WI38 (cell line): ENCODE data around the gene TLR9.

Experiments used
- H3K4me3 ChIP-seq: 2 replicates; pipeline ENCODE4 v1.5.1; 2011; ENCODE audit warnings: low read depth, mild to moderate bottlenecking, control low read depth, low read length
- CTCF ChIP-seq: IDR thresholded peaks from 2 replicates; pipeline ENCODE4 v1.5.1; 2012; ENCODE audit warnings: low read depth, mild to moderate bottlenecking, control low read depth, low read length

TLR9 gene

GRCh38 chr3:52211268-52211891, 14.1 kb downstream of the TLR9 start:
- no peak for TF ChIP-seq CTCF
- H3K4me3 ChIP-seq, result no peak overlapping the region

GRCh38 chr3:52210550-52211046, 14.8 kb downstream of the TLR9 start:
- TF ChIP-seq CTCF, result no peak
- H3K4me3 ChIP-seq, result no peak overlapping the region

DNA sequence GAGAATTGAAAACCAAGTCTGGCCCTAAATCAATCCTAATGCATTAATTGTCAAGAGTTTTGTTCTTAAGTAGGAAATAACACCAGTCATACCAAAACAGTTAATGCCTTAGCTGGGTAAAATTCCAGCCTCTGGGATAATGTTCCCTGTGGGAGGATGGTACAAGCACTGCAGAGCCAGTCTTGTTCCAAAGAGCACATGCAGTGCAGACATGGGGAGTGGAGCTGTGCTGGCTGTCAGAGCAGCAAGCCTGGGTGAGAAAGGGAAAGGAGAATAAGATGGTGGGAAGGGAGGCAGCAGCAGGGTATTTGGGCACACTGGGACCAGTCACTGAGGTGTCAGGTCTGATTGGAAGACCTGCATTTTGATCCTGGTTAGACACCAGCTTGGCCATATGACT, 15.4 kb downstream of the TLR9 start:
- no peak for TF ChIP-seq CTCF
- H3K4me3 ChIP-seq, result no peak overlapping the region

GRCh38 chr3:52208556-52208955, 16.9 kb downstream of the TLR9 start:
- TF ChIP-seq CTCF, result no peak
- H3K4me3 ChIP-seq, result no peak overlapping the region

DNA sequence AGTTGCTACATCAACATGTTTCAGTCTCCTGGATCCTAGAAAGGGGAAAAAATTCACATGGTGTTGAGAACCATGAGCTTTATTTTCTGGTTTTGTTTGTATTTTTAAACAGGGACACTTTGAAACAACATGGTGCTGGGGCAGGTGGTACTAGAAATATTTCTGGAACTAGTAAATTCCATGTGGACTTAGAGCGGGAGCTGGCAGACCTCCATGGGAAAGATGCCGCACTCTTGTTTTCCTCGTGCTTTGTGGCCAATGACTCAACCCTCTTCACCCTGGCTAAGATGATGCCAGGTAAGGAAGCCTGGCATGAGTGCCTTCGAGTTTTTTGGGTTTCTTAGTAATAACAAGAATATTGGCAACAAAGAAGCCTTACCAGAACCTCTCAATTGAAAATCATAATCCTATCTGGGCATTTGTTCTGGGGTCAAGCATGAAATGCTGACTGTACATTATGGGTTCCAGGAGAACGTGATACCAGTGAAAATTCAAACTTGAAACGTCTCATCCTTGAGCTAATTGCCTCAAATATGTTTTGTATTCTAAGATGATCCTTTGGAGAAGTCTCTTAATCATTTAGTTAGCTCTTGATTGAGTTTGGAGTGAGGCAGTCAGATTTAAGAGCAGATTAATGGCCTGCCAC, 19.6 kb downstream of the TLR9 start:
- H3K4me3 ChIP-seq, result no peak overlapping the region
- TF ChIP-seq CTCF, result no peak

DNA sequence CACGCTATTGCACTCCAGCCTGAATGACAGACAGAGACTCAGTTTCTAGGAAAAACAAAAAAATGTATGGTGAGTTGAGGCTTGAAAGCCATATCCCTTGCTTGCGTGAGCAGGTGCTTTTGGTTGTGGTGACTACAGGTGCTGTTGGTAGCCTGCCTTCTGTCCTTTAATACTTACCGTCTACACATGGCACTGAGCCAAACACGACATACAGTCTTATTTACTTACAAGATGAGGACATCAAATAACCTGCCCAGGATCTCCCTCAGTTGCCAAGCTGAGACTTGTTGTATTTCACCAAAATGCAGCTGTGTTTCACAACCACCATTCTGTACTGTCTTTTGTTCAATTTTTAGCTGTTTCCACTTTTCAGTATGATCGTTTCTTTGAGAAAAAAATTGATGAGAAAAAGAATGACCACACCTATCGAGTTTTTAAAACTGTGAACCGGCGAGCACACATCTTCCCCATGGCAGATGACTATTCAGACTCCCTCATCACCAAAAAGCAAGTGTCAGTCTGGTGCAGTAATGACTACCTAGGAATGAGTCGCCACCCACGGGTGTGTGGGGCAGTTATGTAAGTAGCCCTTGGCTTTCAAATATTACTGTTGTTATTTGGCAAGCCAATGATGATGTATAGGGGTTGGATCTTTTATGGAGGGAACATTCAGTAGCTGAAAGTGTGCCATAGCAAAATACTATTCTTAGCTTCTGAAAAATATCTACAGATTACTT, 20.9 kb downstream of the TLR9 start:
- H3K4me3 ChIP-seq, result no peak overlapping the region
- TF ChIP-seq CTCF, result no peak

GRCh38 chr3:52203701-52204100, 21.7 kb downstream of the TLR9 start:
- TF ChIP-seq CTCF, result no peak
- no peak overlapping the region for H3K4me3 ChIP-seq
